SK-N-MC (cell line): ENCODE measurements around the gene MNX1.

Source experiments
- EZH2 ChIP-seq: fragments of 200-600 bp; sonication (generic); IDR thresholded peaks from one replicate; pipeline ENCODE4 v1.6.1; 2017; ENCODE audit warnings: antibody characterized with exemption
- POLR2AphosphoS5 ChIP-seq: IDR thresholded peaks from 2 replicates; pipeline ENCODE4 v1.6.1; 2012; ENCODE audit warnings: mild to moderate bottlenecking, low read depth, low read length, borderline replicate concordance

- TF ChIP-seq EZH2, result no peak
- no peak for TF ChIP-seq POLR2AphosphoS5
These were observed at the start of gene MNX1 for GRCh38 chr7:157010588-157011332.
